Stimulated activated CD4-positive, alpha-beta T cell treated with anti-CD3 and anti-CD28 coated beads, Interleukin-1b, Interleukin-23, amount 100 ng/mL, for 1 hour (primary cell): Measurements from ENCODE around the gene GABRG3.

Experiments
- DNase-seq, 2 donors: peaks; one replicate each; pipeline ENCODE4 v3.0.0-alpha.2; 2020; ENCODE audit warnings: low read depth in 2 of 2

GABRG3 gene

GRCh38 chr15:27412415-27412814, 441.4 kb downstream of the GABRG3 start:
- no peak for DNase-seq

GRCh38 chr15:27414168-27414870, 443.3 kb downstream of the GABRG3 start:
- no peak for DNase-seq

GRCh38 chr15:27418726-27419125, 447.7 kb downstream of the GABRG3 start:
- no peak for DNase-seq

GRCh38 chr15:27422997-27423396, 452.0 kb downstream of the GABRG3 start:
- no peak for DNase-seq

- no peak for DNase-seq
Measured at GRCh38 chr15:27426805-27427204, 455.8 kb downstream of the GABRG3 start.

GRCh38 chr15:27427276-27427675, 456.3 kb downstream of the GABRG3 start:
- DNase-seq = no peak

GRCh38 chr15:27428151-27428550, 457.2 kb downstream of the GABRG3 start:
- DNase-seq = no peak

- DNase-seq = no peak
Measured at GRCh38 chr15:27429577-27429976, 458.6 kb downstream of the GABRG3 start.

- no peak for DNase-seq
Measured at GRCh38 chr15:27433604-27434003, 462.6 kb downstream of the GABRG3 start.

- DNase-seq = no peak
Measured at GRCh38 chr15:27438403-27439375, 467.7 kb downstream of the GABRG3 start.

GRCh38 chr15:27441120-27441519, 470.1 kb downstream of the GABRG3 start:
- DNase-seq = no peak

GRCh38 chr15:27448234-27448633, 477.3 kb downstream of the GABRG3 start:
- DNase-seq = no peak

GRCh38 chr15:27448986-27449385, 478.0 kb downstream of the GABRG3 start:
- no peak for DNase-seq

GRCh38 chr15:27449941-27450340, 479.0 kb downstream of the GABRG3 start:
- no peak for DNase-seq

- DNase-seq = no peak
Measured at GRCh38 chr15:27454281-27455075, 483.5 kb downstream of the GABRG3 start.

- DNase-seq = no peak
Measured at GRCh38 chr15:27456807-27457206, 485.8 kb downstream of the GABRG3 start.

GRCh38 chr15:27457766-27458165, 486.8 kb downstream of the GABRG3 start:
- DNase-seq = no peak

- no peak for DNase-seq
Measured at GRCh38 chr15:27458345-27459084, 487.5 kb downstream of the GABRG3 start.

GRCh38 chr15:27459836-27460235, 488.9 kb downstream of the GABRG3 start:
- DNase-seq = no peak

- DNase-seq = no peak
Measured at GRCh38 chr15:27461181-27461580, 490.2 kb downstream of the GABRG3 start.

- DNase-seq = no peak
Measured at GRCh38 chr15:27463525-27464088, 492.6 kb downstream of the GABRG3 start.
